Prostate gland (tissue), 2 donors: ENCODE results near the gene LCN10.

ENCODE experiments used
- CTCF ChIP-seq, 4 experiments: fragments of 200-600 bp in 2 of 4; fragments of 450-650 bp in 2 of 4; sonication (generic) in 2 of 4; IDR thresholded peaks; 1 replicate in 3 of 4; 2 replicates in 1 of 4; pipeline ENCODE4 v1.5.1; 2016 to 2019; ENCODE audit warnings: antibody characterized with exemption in 4 of 4, mild to moderate bottlenecking in 2 of 4, moderate library complexity in 2 of 4
- POLR2A ChIP-seq: fragments of 450-650 bp; IDR thresholded peaks from one replicate; pipeline ENCODE4 v1.6.1; 2016; ENCODE audit warnings: antibody characterized with exemption, mild to moderate bottlenecking

- TF ChIP-seq CTCF (IDR thresholded peaks at IDR 0.05), result no peak
- no peak for TF ChIP-seq POLR2A
Measured at GRCh38 chr9:136750526-136750925, 7.8 kb upstream of the LCN10 start.
